ENCODE results near the gene NOL6. TPM values are rescaled to one million over a fixed set of nuclear protein-coding genes. Genes with fewer than 3 reads are reported as not detected.
"Not testable (repeated sequence)": the region's sequence is repeated elsewhere in the genome, so short reads cannot be mapped to it uniquely, and the experiment has no call there.

The NOL6 gene
- total and polyA plus RNA-seq, 7 experiments from 2014 or later = 14.2 to 48.0 (median 43.8) TPM

DNA sequence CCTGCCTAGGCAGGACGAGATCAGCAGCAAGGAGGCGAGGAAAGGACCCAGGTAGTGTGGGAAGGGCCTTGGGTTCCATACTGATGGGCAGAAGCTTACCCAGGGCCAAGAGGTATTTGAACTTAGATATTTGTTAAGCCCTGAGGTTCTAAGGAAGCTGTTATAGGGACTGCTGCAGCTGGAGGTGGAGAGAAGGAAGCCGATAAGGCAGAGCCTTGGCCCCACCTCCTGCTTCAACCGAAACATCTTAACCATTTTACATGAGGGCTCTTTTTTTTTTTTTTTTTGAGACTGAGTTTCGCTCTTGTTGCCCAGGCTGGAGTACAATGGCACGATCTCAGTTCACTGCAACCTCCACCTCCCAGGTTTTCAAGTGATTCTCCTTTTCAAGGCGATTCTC is 17.8 kb downstream of the NOL6 start:
- intact Hi-C loops (cut with micrococcal nuclease) = no loop called here
- CTCF ChIA-PET = interaction anchor here (0.7 to 2.3 kb wide), 6 partner anchors 9 to 877 kb away, joined by 3 to 9 read pairs (median 4); no protein-coding TSS in a partner anchor
- Mint-ChIP-seq H3K4me1 (peaks cover 50 to 65% (median 63%) of the 10 kb centered on the region in 7 donors), H3K27ac (peak overlapping the region; percentile 72 to 95 (median 86)), H3K27me3 (no peaks in the 10 kb centered on the region), H3K36me3 (peaks cover 0 to under 1% (median 0%) of the 10 kb centered on the region in 5 donors), H3K9me3 (no peaks in the 10 kb centered on the region), H3K4me3 (peak overlapping the region; percentile 21 to 71 (median 60))
- Histone ChIP-seq H3K27ac (ENCODE audit: low read depth, low read length) (peak overlapping the region; percentile 26), H3K36me3 (ENCODE audit: control insufficient read depth in 2 of 3, insufficient read depth in 3 of 3, low read length in 3 of 3) (peaks cover 0 to under 1% (median 0%) of the 10 kb centered on the region in 3 experiments), H3K4me1 (ENCODE audit: control insufficient read depth in 2 of 2, insufficient read depth in 2 of 2, low read length in 2 of 2) (peaks cover 46 to 62% of the 10 kb centered on the region in 2 donors), H3K4me3 (ENCODE audit: low read length) (no peak overlapping the region), H3K27me3 (ENCODE audit: control insufficient read depth in 2 of 2, insufficient read depth in 2 of 2, low read length in 2 of 2) (no peaks in the 10 kb centered on the region), H3K9me3 (ENCODE audit: control insufficient read depth in 2 of 3, low read length in 3 of 3) (no peaks in the 10 kb centered on the region)
- POLR2A ChIA-PET = interaction anchor here (0.7 to 6.7 kb wide), 5 partner anchors 9 to 1200 kb away, joined by 4 to 31 read pairs (median 5); partner anchors contain the start of genes AQP3 and NOL6
- ATAC-seq = peak; percentile 33
- DNase-seq = peak in 4 of 9 donors; percentile 36 to 49 (median 42)

DNA sequence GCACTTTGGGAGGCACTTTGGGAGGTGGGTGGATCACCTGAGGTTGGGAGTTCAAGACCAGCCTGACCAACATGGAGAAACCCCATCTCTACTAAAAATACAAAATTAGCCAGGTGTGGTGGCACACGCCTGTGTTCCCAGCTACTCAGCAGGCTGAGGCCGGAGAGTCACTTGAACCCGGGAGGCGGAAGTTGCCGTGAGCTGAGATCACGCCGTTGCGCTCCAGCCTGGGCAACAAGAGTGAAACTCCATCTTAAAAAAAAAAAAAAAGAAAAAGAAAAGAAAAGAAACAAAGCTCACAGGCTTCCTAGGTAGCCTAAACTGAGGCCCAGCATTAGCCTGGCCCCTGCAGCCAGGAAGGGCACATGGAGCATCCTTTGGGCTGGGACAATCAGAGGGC is 18.3 kb downstream of the NOL6 start:
- H3K36me3 Mint-ChIP-seq; H3K9me3 ChIP-seq (ENCODE audit: control insufficient read depth in 2 of 3, low read length in 3 of 3); H3K27me3 ChIP-seq (ENCODE audit: control insufficient read depth in 2 of 2, insufficient read depth in 2 of 2, low read length in 2 of 2); H3K36me3 ChIP-seq (ENCODE audit: control insufficient read depth in 2 of 3, insufficient read depth in 3 of 3, low read length in 3 of 3); H3K9me3 Mint-ChIP-seq; H3K27me3 Mint-ChIP-seq; H3K4me3 ChIP-seq (ENCODE audit: low read length); DNase-seq; intact Hi-C loops (cut with micrococcal nuclease); ATAC-seq: not testable (repeated sequence)
- peak overlapping the region; percentile 72 to 95 (median 86) for H3K27ac Mint-ChIP-seq
- ChIA-PET POLR2A (interaction anchor here (0.7 to 6.7 kb wide), 4 partner anchors 8 to 1200 kb away, joined by 4 to 31 read pairs (median 6); partner anchors contain the start of genes AQP3 and NOL6), CTCF (interaction anchor here (0.7 to 2.3 kb wide), 6 partner anchors 10 to 877 kb away, joined by 3 to 9 read pairs (median 4); no protein-coding TSS in a partner anchor)
- Histone ChIP-seq H3K27ac (ENCODE audit: low read depth, low read length) (peak overlapping the region; percentile 26), H3K4me1 (ENCODE audit: control insufficient read depth in 2 of 2, insufficient read depth in 2 of 2, low read length in 2 of 2) (peaks cover 46 to 62% of the 10 kb centered on the region in 2 donors)
- H3K4me1 Mint-ChIP-seq = peaks cover 50 to 68% (median 65%) of the 10 kb centered on the region in 7 donors
- peak overlapping the region in 8 of 10 donors; percentile 46 to 71 (median 62) for H3K4me3 Mint-ChIP-seq

DNA sequence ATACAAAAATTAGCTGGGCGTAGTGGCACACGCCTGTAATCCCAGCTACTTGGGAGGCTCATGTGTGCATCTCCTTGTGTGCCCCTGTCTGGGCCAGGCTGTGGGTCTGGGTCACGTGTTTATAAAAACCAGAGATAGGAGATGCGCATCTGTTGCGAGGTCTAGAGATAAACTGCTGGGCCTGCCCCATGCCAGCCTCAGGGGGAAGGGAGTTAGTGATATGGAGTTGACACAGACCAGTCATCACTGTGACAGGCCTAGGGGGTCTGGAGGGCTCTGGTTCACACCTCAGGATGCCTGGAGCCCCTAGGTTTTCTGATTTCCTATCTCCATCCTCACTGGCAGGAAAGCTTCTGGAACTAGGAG is 19.1 kb downstream of the NOL6 start:
- peaks cover 49 to 68% (median 64%) of the 10 kb centered on the region in 7 donors for H3K4me1 Mint-ChIP-seq
- Histone ChIP-seq H3K27ac (ENCODE audit: low read depth, low read length) (peak overlapping the region; percentile 37), H3K4me1 (ENCODE audit: control insufficient read depth in 2 of 2, insufficient read depth in 2 of 2, low read length in 2 of 2) (peaks cover 46 to 62% of the 10 kb centered on the region in 2 donors)
- H3K9me3 ChIP-seq (ENCODE audit: control insufficient read depth in 2 of 3, low read length in 3 of 3); H3K4me3 ChIP-seq (ENCODE audit: low read length); H3K9me3 Mint-ChIP-seq; intact Hi-C loops (cut with micrococcal nuclease); DNase-seq; H3K27me3 Mint-ChIP-seq; H3K27me3 ChIP-seq (ENCODE audit: control insufficient read depth in 2 of 2, insufficient read depth in 2 of 2, low read length in 2 of 2); H3K36me3 ChIP-seq (ENCODE audit: control insufficient read depth in 2 of 3, insufficient read depth in 3 of 3, low read length in 3 of 3); H3K36me3 Mint-ChIP-seq: not testable (repeated sequence)
- ATAC-seq = peak; percentile 8
- peak overlapping the region in 9 of 10 donors; percentile 30 to 72 (median 68) for H3K4me3 Mint-ChIP-seq
- ChIA-PET POLR2A (interaction anchor here (0.9 to 2.8 kb wide), 5 partner anchors 9 to 40 kb away, joined by 3 to 11 read pairs (median 5); no protein-coding TSS in a partner anchor), CTCF (interaction anchor here (1.2 to 8.5 kb wide), 6 partner anchors 9 to 51 kb away, joined by 3 to 134 read pairs (median 16); partner anchors contain the start of genes AQP7 and NOL6)
- H3K27ac Mint-ChIP-seq = peak overlapping the region; percentile 68 to 95 (median 87)

DNA sequence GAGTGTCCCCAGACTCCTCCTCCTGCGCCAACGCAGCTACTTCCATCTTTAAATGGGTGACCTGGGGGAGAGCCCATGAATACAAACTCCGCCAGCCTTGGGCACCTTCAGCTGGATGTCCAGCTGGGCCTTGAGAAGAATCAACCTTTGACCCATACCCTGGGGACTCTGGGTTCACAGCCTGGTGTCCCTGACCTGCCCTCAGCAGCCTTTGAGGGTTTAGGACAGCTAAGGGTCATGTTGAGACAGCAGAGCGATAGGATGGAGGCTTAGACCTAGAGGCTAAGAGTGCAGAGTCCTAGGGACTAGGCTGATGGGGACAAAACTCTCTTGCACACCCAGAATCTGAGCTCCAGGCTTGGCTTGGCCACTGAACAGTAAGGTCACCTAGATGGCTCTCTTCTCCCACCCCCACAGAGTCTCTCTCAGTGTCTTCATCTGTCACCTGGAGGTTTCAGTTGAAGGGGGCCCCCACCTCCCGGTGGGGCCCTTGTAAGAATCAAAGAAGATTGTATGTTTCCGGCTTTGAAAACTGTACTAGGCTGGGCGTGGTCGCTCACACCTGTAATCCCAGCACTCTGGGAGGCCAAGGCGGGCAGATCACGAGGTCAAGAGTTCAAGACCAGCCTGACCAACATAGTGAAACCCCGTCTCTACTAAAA is 19.6 kb downstream of the NOL6 start:
- Histone ChIP-seq H3K4me1 (ENCODE audit: control insufficient read depth in 2 of 2, insufficient read depth in 2 of 2, low read length in 2 of 2) (peaks cover 42 to 58% of the 10 kb centered on the region in 2 donors), H3K27me3 (ENCODE audit: control insufficient read depth in 2 of 2, insufficient read depth in 2 of 2, low read length in 2 of 2) (no peaks in the 10 kb centered on the region), H3K36me3 (ENCODE audit: control insufficient read depth in 2 of 3, insufficient read depth in 3 of 3, low read length in 3 of 3) (no peaks in the 10 kb centered on the region), H3K27ac (ENCODE audit: low read depth, low read length) (peak overlapping the region; percentile 37), H3K9me3 (ENCODE audit: control insufficient read depth in 2 of 3, low read length in 3 of 3) (no peaks in the 10 kb centered on the region), H3K4me3 (ENCODE audit: low read length) (no peak overlapping the region)
- H3K27me3 Mint-ChIP-seq = no peaks in the 10 kb centered on the region
- POLR2A ChIA-PET = interaction anchor here (0.9 to 2.8 kb wide), 7 partner anchors 9 to 74 kb away, joined by 3 to 11 read pairs (median 5); no protein-coding TSS in a partner anchor
- DNase-seq (no peak), ATAC-seq (no peak)
- peak overlapping the region; percentile 68 to 95 (median 87) for H3K27ac Mint-ChIP-seq
- CTCF ChIA-PET = interaction anchor here (0.6 to 8.5 kb wide), 8 partner anchors 9 to 51 kb away, joined by 3 to 134 read pairs (median 8); partner anchors contain the start of genes AQP7 and NOL6
- H3K4me1 Mint-ChIP-seq = peaks cover 44 to 66% (median 59%) of the 10 kb centered on the region in 7 donors
- H3K36me3 Mint-ChIP-seq = peaks cover 0 to 4% (median 0%) of the 10 kb centered on the region in 5 donors
- peak overlapping the region; percentile 30 to 72 (median 67) for H3K4me3 Mint-ChIP-seq
- no peaks in the 10 kb centered on the region for H3K9me3 Mint-ChIP-seq
- intact Hi-C loops (cut with micrococcal nuclease) = no loop called here

DNA sequence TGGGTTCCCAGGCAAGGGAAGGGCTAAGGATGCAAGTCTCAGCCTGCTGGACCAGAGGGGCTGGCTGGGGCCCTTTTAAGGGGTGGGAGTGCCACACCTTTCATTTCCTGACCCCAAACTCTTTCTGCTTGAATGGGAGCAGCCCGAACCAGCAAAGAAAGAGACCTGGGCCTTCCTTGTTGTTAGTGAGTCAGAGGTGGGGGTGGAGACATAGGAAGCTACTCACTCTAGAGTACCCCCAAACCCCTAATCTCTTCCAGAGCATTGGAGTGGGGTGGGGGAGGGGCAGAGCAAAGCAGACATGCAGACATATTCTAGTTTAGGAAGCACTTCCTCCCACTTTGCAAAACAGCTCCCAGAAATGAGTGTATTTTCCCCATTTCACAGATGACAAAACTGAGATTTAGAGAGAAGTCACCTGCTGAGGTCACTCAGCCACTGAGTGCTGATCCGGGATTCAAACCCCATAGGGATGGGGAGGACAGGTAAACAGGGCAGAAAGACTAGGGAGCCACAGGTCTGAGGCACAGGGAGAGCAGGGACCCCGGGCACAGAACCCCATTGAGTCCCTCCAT is 20.4 kb downstream of the NOL6 start:
- CTCF ChIA-PET = interaction anchor here (0.5 to 8.5 kb wide), 15 partner anchors 7 to 323 kb away, joined by 3 to 134 read pairs (median 3); partner anchors contain the start of genes AQP7 and NOL6
- Mint-ChIP-seq H3K9me3 (no peaks in the 10 kb centered on the region), H3K27ac (peak overlapping the region; percentile 59 to 95 (median 83)), H3K27me3 (no peaks in the 10 kb centered on the region), H3K4me1 (peaks cover 41 to 62% (median 55%) of the 10 kb centered on the region in 7 donors), H3K36me3 (peaks cover 0 to 4% (median 0%) of the 10 kb centered on the region in 5 donors), H3K4me3 (peak overlapping the region in 7 of 10 donors; percentile 18 to 68 (median 63))
- intact Hi-C loops (cut with micrococcal nuclease) = no loop called here
- POLR2A ChIA-PET = interaction anchor here (0.9 to 2.8 kb wide), 9 partner anchors 9 to 163 kb away, joined by 3 to 11 read pairs (median 5); partner anchors contain the start of genes NFX1 and NOL6
- H3K27ac ChIP-seq (ENCODE audit: low read depth, low read length) = peak overlapping the region; percentile 37
- no peak overlapping the region for H3K4me3 ChIP-seq (ENCODE audit: low read length)
- no peaks in the 10 kb centered on the region for H3K27me3 ChIP-seq (ENCODE audit: control insufficient read depth in 2 of 2, insufficient read depth in 2 of 2, low read length in 2 of 2)
- H3K4me1 ChIP-seq (ENCODE audit: control insufficient read depth in 2 of 2, insufficient read depth in 2 of 2, low read length in 2 of 2) = peaks cover 37 to 54% of the 10 kb centered on the region in 2 donors
- DNase-seq (no peak), ATAC-seq (no peak)
- H3K36me3 ChIP-seq (ENCODE audit: control insufficient read depth in 2 of 3, insufficient read depth in 3 of 3, low read length in 3 of 3) = no peaks in the 10 kb centered on the region
- H3K9me3 ChIP-seq (ENCODE audit: control insufficient read depth in 2 of 3, low read length in 3 of 3) = no peaks in the 10 kb centered on the region

DNA sequence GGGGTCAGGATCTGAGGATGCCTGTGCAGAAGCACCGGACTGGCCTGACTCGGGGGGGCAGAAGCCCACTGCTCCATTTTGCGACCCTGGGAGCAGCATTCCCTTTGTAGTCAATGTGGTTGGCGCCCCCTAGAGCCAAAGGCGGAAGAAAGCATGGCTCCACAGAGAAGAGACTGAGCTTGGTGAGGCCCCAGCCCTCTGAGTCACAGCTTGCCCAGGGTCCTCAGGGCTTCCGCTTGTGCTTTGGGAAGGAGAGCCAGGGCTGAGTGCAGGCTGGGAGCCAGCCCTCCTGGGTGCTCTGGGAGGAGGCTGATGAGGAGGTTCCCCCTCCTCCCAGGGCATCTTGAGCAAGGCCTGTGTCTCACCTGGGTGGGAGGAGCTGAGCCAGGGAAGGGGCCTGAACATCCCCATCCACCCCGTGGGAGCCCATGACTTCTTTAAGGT is 20.9 kb downstream of the NOL6 start:
- Mint-ChIP-seq H3K27ac (peak overlapping the region in 8 of 9 donors; percentile 59 to 95 (median 82)), H3K4me3 (peak overlapping the region in 5 of 10 donors; percentile 25 to 67 (median 36)), H3K36me3 (peaks cover 0 to 4% (median 0%) of the 10 kb centered on the region in 5 donors), H3K4me1 (peaks cover 40 to 64% (median 56%) of the 10 kb centered on the region in 7 donors), H3K27me3 (no peaks in the 10 kb centered on the region), H3K9me3 (no peaks in the 10 kb centered on the region)
- no peaks in the 10 kb centered on the region for H3K36me3 ChIP-seq (ENCODE audit: control insufficient read depth in 2 of 3, insufficient read depth in 3 of 3, low read length in 3 of 3)
- POLR2A ChIA-PET = interaction anchor here (0.9 to 2.8 kb wide), 9 partner anchors 9 to 163 kb away, joined by 3 to 11 read pairs (median 5); partner anchors contain the start of genes NFX1 and NOL6
- peaks cover 39 to 56% of the 10 kb centered on the region in 2 donors for H3K4me1 ChIP-seq (ENCODE audit: control insufficient read depth in 2 of 2, insufficient read depth in 2 of 2, low read length in 2 of 2)
- H3K27me3 ChIP-seq (ENCODE audit: control insufficient read depth in 2 of 2, insufficient read depth in 2 of 2, low read length in 2 of 2) = no peaks in the 10 kb centered on the region
- H3K27ac ChIP-seq (ENCODE audit: low read depth, low read length) = peak overlapping the region; percentile 37
- ATAC-seq = peak; percentile 63
- H3K4me3 ChIP-seq (ENCODE audit: low read length) = no peak overlapping the region
- CTCF ChIA-PET = interaction anchor here (0.5 to 8.5 kb wide), 14 partner anchors 8 to 375 kb away, joined by 3 to 134 read pairs (median 5); partner anchors contain the start of genes AQP7 and NOL6
- DNase-seq = peak in 4 of 9 donors; percentile 25 to 51 (median 40)
- intact Hi-C loops (cut with micrococcal nuclease) = loop anchor here in 1 of 2 donors (1.0 kb wide), 1 partner anchor 50 kb away; no protein-coding TSS in a partner anchor
- no peaks in the 10 kb centered on the region for H3K9me3 ChIP-seq (ENCODE audit: control insufficient read depth in 2 of 3, low read length in 3 of 3)
